ENCODE results near the gene ZNF516.
A peak's percentile ranks its signal among the peaks of the same experiment; 100 is the strongest.
"Not testable (repeated sequence)": the region's sequence is repeated elsewhere in the genome, so short reads cannot be mapped to it uniquely, and the experiment has no call there.

Gene ZNF516

GRCh38 chr18:76490033-76490432, 5.0 kb downstream of the ZNF516 start:
- no peak for DNase-seq (ENCODE audit: low read depth)

DNA sequence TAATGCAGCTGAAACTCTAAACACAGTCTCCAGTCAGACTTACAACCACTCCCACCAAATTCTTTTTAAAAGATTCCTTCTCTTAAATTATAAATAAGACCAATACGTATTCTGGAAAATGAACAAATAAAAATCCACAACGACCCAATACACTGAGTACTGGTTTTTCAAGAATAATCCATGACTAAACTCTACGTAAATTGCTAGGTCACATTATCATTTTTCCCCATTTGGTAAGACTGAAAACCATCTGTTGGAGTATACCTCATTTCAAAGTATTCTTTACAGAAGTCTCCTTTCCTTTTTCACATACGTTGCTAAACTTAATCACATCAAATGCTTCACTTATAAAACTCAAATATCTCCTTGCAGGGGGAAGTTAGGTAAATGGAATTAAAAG, 6.0 kb downstream of the ZNF516 start:
- no peak for DNase-seq (ENCODE audit: low read depth)

GRCh38 chr18:76488190-76488589, 6.9 kb downstream of the ZNF516 start:
- DNase-seq (ENCODE audit: low read depth): no peak

DNA sequence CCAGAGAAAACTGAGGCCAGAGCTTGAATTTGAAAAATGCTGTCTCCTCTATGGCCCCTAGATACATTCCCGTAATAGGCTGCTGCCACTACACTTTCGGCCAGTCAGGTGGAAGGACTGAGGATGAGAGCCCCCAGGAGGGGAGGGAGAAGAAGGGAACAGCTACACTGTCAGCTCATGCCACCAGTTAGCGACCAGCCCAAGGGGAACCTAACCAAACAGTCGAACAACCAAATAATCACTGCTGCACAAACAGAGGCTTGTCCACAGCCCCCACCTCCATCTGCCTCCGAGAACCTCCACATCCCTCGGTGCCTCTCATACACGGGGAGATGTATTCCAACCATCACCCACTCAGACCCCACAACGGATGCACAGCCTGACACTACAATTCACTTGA, 7.3 kb downstream of the ZNF516 start:
- DNase-seq (ENCODE audit: low read depth): no peak

DNA sequence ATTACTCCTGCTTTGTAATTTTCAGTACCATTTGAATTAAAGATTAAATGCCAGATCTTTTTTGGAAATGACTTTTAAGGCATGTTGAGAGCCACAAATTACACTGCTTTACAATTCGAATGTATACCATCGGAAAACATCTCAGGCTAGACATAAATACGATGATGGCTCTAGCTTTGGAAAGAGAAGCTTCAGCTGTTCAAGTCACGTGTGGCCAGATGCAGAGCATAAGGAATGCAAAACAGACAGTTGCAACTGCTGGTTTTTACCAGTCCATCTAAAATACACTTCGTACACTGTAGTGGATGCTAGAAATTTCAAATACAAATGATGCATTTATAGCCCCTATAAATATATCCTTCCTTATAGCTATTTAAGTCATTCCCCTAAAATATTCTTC, 8.0 kb downstream of the ZNF516 start:
- no peak for DNase-seq (ENCODE audit: low read depth)

DNA sequence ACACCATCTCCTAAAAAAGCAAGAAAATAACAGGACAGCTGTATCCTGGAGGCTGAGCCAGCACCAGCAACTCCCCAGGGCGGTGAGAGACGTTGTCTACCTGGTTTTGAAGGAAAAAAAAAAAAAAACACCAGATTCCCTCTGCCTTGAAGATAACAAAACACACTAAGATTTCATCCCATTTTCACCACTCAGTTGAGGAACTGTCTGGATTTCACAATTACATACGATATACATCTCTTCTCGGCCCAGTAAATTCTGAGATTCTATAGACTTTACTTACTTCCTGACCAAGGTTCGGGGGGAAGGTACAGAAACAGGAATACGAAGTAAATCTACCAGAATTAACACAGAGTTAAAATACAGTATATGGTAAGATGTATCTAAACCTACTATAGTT, 8.5 kb downstream of the ZNF516 start:
- no peak for DNase-seq (ENCODE audit: low read depth)

GRCh38 chr18:76486038-76486437, 9.0 kb downstream of the ZNF516 start:
- no peak for DNase-seq (ENCODE audit: low read depth)

GRCh38 chr18:76484749-76485387, 10.2 kb downstream of the ZNF516 start:
- DNase-seq (ENCODE audit: low read depth): no peak

DNA sequence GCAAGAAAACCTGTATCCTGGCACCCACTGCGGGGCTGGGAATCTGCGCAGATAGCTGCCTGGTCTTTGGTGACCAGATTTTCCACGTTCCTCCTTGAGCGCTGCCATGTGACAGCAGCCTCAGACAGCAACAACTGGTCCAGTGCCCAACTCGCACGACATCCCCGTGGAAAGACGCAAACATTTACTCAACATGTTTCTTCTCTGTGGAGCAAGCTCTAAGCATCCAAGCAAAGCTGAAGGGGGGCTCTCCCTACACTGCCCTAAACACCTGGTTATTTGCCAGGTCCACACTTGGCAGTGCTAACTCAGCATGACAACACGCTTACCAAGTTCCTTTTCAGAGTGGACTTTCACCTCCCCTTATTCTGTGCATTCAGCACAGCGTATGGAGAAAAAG, 11.3 kb downstream of the ZNF516 start:
- DNase-seq (ENCODE audit: low read depth): no peak

DNA sequence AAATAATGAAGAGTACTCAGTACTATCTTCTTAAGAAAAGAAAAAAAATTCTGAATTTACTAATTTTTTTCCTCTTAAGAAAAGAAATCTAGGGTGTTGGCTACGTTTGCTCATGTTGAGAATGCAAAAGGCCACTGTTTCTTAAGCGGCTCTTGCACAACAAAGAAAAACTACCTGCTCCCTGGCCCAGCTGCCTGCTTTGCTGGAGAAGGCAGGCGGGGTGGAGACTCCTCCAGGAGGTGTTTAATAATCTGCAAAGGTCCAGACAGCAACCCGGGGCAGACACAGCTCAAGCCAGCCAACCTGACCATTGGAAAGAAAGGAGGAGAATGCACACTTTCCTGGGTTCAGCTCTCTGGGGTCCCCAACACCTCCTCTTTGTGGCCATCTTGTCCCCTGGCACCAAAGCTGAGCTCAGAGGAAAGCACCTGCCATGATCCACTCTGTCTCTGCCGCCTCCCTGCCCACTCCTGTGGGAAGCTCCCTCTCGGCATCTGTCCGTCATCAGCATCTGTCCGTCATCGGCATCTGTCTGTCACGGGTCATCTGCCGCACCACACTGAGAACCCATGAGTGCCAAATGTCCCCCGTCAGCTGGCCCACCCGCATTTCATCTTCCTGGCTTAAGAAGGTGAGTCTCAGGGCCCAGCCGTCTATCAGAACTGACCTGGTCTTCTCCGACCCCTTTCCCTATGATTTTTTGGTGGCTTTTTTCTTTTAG, 11.9 kb downstream of the ZNF516 start:
- DNase-seq (ENCODE audit: low read depth): no peak

DNA sequence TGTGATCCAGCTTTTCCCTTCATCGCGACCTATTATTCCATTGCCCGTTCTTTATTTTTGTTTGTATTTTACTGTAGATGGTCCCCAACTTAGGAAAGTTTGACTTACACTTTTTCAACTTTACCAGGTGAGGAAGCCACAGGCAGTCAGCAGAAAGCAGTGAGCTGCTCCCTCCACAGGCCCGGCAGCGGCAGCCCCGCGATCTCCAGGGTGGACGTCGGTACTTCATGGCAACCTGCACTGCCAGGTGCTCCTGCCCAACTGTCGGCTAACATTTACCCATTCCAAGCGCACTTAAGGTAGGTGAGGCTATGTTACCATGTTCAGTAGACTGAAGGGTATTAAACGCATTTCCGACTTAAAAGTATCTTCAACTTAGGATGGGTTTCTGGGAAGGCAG, 12.8 kb downstream of the ZNF516 start:
- DNase-seq (ENCODE audit: low read depth): no peak

- DNase-seq (ENCODE audit: low read depth): no peak
These were observed 14.1 kb downstream of the ZNF516 start for GRCh38 chr18:76480913-76481312.

GRCh38 chr18:76479351-76480238, 15.4 kb downstream of the ZNF516 start:
- no peak for DNase-seq (ENCODE audit: low read depth)

DNA sequence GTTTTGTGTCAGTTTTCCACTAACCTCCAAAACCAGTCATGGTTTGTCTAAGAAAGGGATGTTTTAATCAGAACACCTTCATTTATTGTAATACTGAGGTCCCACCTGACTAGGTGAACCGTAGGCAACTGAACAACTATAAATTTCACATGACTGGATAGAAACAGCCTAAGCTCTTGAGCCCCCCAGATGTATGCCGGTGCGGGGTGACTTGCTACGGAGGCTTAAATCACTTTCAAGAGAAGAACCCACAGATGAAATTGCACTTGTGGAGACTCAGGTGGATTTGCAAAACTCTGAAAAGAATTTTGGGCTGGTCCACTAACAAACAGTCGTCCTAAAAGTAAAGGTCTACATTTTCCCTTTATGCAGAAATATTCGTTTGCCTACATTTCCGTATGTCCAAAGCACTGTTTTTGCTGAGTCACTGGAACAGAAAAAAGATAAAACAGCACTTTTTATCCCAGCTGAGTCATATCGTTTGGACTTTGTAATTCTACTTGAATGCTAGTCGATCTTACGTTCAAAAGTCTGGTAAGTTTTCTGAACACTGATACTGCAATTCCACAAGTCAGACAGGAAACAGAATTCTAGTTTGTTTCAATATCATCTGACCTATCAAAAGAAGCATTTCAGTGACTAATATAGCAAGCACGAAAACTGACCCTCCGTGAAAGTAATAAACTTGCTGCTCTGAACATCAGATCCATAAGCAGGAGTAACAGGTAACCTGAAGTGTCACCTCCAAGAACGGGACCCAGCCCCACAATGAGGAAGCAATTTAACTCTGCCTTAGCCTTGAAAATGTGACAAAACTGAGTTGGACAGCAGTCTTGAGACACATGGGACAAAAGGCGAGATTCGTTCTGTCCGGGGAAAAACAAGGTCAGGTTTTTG, 18.1 kb downstream of the ZNF516 start:
- DNase-seq (ENCODE audit: low read depth): peak; percentile 82

DNA sequence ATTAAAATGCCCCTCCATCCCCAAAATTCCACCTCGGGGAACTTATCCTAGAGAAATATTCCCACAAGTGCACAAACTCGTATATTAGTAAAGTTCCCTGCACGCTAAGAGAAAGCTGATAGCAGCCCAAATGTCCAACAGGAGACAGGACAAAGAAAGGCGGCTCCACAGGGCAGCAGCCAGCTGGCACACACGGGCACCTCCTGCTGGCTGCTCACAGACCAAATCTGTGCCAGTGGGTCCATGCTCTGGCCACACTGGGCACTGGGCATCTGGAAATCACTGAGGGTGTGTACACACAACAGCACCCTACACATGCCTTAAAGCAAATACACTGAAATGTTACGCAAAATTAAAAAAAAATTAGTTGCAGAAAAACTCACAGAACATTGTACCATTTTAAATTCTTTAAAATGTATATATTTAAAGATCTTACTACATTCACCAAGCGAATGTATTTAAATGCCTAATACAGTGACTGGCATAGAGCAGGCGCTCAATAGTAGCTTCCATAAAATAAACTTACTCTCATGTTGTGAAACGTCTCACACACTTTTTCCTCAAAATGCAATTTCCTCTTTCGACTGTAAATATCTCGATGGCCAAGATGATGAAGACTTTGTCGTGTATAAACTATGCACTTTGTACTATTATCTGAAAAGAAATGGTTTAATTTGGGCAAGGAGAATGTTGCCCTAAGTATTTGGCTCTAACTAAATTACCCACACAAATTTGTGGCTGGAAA, 19.4 kb downstream of the ZNF516 start:
- DNase-seq (ENCODE audit: low read depth): no peak

DNA sequence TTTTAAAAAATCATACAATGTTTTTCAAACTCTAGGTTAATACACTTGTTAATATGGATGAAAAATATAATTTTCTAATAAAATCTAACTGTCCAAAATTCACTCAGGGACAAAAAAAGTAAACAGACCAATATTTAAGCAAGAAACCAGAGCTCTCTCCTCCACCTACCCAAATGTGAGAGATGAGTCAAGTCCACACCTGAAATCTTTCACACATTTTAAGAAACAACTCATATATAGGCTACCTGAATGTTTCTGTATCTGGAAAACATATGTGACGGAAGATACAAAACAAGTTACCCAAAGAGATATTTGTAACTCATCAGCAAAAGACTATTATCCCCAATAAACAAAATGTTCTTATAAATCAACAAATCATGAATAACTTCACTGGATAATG, 20.2 kb downstream of the ZNF516 start:
- DNase-seq (ENCODE audit: low read depth): no peak

GRCh38 chr18:76473521-76473920, 21.5 kb downstream of the ZNF516 start:
- not testable (repeated sequence) for DNase-seq (ENCODE audit: low read depth)

GRCh38 chr18:76472829-76473228, 22.2 kb downstream of the ZNF516 start:
- no peak for DNase-seq (ENCODE audit: low read depth)

- no peak for DNase-seq (ENCODE audit: low read depth)
These were observed 23.4 kb downstream of the ZNF516 start for GRCh38 chr18:76471593-76471992.

- DNase-seq (ENCODE audit: low read depth): no peak
These were observed 26.4 kb downstream of the ZNF516 start for GRCh38 chr18:76468345-76469304.
